Peyer's patch (tissue), 4 donors: ENCODE measurements around the gene TIFAB.

ENCODE experiments used
- CTCF ChIP-seq, 6 experiments: fragments of 450-650 bp in 4 of 6; fragments of 200-600 bp in 2 of 6; sonication (generic) in 1 of 6; IDR thresholded peaks; one replicate each; pipeline ENCODE4 v1.5.1; 2017 to 2019; ENCODE audit warnings: antibody characterized with exemption in 6 of 6, mild to moderate bottlenecking in 3 of 6, moderate library complexity in 1 of 6
- POLR2A ChIP-seq, 2 donors: fragments of 450-650 bp; IDR thresholded peaks; one replicate each; pipeline ENCODE4 v1.5.1; 2017; ENCODE audit warnings: antibody characterized with exemption in 2 of 2, mild to moderate bottlenecking in 2 of 2, moderate library complexity in 2 of 2

- TF ChIP-seq CTCF (IDR thresholded peaks at IDR 0.05) (no peak), POLR2A (IDR thresholded peaks at IDR 0.05) (no peak)
Measured at GRCh38 chr5:135494196-135494595, 42.0 kb upstream of the TIFAB start.
